HUDEP-2 (cell line): ENCODE measurements around the gene PLXDC1.

Experiments used
- DNase-seq, 76 experiments: peaks; one replicate each; lab custom pipeline; 2025; ENCODE audit not compliant: unreplicated experiment in 76 of 76; lab: John Stamatoyannopoulos, UW

PLXDC1 gene

DNA sequence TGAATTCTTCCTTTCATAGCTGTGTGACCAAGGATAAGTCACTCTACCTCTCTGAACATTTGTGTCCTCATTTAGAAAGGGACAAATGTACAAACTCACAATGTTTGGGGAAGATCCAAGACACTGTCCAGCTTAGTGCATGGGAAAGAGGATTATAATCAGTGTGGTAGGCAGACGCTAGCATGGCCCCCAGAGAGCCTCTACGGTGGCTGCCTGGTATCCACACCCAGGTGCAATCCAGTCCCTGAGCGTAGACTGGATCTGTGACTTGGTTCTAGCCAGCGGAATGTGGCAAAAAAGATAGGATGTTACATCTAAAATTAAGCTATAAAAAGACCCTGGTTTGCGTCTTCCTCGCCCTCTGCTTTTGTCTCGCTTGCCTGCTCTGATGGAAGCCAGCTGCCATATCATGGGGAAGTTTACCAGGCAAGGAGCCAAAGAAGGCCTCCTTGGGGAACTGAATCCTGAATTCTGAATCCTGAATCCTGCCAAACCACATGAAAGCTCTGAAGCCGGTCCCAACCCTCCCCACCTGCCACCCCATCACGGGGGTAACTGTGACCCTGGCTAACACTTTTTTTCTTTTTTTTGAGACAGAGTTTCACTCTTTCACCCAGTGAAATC, 51.7 kb downstream of the PLXDC1 start:
- DNase-seq, result no peak

GRCh38 chr17:39098588-39098987, 52.8 kb downstream of the PLXDC1 start:
- no peak for DNase-seq

- no peak for DNase-seq
These were observed 53.9 kb downstream of the PLXDC1 start for GRCh38 chr17:39097537-39097936.

DNA sequence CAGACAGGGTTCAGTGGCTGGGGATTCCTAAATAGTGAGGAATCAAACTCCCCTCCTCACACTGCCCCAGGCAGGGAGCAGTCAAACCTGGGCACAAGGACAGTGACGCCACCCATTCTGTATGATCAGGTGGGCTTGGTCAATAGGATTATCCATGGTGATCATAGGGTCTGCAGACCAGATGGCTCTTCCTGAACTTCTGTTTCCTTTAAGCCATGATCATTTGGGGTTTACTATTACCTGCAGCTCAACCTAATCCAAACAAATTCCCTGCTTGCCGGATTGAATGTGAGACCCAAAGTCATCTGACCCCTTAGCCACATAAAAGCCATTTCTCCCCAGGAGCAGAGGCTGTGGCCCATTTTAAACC, 54.3 kb downstream of the PLXDC1 start:
- DNase-seq, result no peak

DNA sequence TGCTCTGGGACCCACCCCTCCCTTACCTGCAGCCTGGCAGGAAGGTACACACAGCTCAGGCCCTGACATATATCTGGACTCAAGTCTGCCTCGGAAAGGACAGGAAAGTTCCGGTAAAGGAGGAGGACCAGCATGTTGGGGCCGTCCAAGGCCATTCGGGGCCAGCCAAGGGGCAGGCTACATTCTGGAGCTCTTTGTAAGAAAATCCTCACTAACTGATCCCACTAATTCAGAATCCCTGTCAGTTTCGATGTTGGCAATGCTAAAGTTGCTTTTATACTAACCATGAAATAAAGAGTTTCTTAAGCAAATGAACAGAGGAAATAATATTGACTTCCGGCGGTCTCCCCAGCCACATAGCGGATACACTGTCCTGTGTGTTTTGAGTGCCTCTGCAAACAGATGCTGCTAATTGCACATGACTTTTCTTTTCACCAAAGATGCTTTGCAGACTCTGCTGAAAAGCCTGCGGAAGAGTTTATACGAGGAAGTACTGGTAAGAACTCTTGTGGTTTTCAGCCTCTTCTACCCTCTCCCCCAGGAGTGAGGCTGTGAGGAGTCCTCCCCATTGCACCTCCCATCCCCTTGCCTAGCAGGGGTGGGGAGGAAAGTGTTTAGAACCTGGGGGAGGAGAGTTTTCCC, 54.8 kb downstream of the PLXDC1 start:
- no peak for DNase-seq

DNA sequence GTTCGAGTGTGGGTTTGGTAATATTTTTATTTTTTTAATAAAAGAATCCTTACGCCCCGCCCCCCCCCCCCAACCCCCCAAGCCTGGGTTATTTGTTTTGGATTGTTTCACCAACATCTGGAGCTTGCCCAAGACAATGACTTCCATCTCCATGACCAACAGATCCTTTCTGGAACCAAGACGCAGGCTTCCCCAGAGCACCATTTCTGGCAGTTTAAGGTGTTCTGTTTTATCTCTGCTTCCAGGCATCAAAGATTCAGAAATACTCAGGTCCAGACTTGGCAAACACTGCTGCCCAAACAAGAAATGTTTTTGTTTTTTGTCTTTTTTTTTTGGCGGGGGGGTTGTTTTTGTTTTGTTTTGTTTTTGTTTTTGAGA, 56.1 kb downstream of the PLXDC1 start:
- DNase-seq, result no peak

- DNase-seq, result no peak
These were observed 56.7 kb downstream of the PLXDC1 start for GRCh38 chr17:39094607-39095308.

- no peak for DNase-seq
These were observed 58.7 kb downstream of the PLXDC1 start for GRCh38 chr17:39092692-39093230.

DNA sequence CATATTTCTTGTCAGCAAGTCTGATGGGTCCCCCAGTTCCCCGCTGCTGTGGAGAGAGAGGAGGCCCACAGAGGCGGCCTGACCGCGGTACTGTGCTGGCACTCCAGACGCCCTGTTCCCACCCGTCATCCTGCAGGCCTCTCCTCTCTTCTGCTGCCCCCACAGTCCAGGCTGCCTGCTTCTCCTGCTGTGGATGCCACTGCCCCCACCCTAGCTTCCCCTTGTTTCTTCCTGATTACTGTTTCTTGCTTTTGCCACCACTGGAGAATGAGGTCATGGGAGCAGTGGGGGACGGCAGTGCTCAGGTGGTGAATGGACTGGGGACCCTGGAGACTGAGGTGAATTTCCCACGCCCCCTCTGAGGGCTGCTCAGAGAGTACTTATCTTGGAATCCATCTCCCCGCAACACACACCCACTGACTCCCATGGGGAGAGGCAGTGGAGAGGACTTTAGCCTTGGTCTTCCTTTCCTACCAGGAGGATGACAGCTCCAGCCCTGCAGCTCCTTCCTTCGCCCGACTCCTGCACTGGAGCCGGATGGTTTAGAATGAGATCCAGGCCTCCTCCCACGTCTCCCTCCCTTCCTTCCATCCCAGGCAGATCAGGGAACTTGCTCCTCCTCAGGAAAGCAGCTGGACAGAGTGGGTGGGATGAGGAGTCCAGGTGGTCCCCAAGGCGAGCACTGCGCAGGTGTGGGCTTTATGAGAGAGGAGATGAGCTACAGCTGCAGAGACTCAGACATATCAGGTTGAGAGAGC, 60.4 kb downstream of the PLXDC1 start:
- no peak for DNase-seq

- no peak for DNase-seq
These were observed 61.0 kb downstream of the PLXDC1 start for GRCh38 chr17:39090400-39090799.

- DNase-seq, result no peak
These were observed 66.9 kb downstream of the PLXDC1 start for GRCh38 chr17:39084558-39084957.

DNA sequence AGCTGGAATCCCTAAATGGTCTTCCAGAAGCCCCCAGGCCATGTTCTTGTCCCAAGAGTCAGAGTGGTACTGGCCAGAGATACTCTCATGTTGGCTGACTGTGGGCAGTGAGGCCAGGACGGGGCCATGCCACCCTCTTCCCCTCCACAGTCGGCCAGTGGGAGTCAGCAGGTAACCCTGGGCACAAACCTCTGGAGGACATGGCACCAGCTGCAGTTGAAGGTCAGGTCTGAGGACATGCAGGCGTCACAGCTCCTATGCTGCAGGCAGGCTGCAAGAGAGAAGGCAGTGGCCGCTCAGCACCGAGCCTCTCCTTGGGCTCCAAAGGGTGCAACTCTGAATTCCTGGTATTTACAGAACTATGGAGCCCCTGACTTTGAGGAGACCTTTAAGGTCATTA, 68.2 kb downstream of the PLXDC1 start:
- DNase-seq, result no peak

GRCh38 chr17:39082482-39082881, 69.0 kb downstream of the PLXDC1 start:
- DNase-seq, result no peak

DNA sequence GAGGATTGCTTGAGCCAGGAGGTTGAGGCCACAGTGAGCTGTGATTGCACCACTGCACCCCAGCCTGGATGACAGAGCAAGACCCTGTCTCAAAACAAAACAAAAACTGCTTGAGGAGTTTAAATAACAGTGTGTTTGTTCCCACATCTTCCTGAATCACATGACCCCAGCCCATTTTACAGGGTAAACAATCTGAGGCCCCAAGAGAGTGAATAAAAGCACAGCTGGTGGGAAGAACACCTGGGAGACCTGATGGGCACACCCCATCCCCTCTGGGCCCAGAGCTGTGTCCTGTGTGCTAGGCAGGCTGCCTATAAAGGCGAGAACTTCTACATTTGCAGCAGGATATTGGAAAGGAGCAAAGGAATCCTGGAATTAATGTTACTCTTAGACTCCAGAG, 69.6 kb downstream of the PLXDC1 start:
- DNase-seq, result no peak

- no peak for DNase-seq
These were observed 70.9 kb downstream of the PLXDC1 start for GRCh38 chr17:39080421-39081078.

DNA sequence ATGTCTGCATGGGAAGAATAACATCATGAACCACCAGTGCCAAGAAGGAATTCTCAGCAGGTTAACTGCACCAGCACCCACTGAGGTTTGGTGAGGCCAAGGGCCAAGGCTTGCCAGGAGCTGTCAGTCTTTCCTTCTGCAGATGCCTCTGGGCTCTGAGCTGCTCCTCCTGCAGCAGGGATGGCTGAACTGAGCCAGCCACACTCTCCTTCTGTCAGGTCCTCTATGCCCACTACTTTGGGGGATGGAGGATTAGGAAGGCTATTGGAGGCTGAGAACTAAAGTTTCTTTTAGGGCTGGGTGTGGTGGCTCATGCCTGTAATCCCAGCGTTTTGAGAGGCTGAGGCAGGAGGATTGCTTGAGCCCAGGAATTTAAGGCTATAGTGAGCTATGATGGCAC, 71.6 kb downstream of the PLXDC1 start:
- DNase-seq, result no peak

GRCh38 chr17:39077866-39078265, 73.6 kb downstream of the PLXDC1 start:
- no peak for DNase-seq

GRCh38 chr17:39077252-39077651, 74.2 kb downstream of the PLXDC1 start:
- DNase-seq, result no peak

DNA sequence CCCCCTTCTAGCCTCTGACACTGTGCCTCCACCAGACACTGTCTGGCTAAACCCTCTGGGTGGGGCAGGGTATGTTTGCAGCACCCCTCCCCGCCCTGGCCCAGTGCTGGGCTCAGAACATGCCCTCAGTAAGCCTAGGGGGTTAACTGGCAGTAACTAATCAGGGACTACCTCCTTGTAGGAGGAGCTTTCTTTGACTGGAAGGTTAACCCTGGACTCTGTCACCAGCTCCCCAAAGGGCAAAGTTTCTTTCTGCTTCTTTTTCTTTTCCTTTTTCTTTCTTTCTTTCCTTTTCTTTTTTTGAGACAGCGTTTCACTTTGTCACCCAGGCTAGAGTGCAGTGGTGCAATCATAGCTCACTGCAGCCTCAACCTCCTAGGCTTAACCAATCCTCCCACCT, 76.8 kb downstream of the PLXDC1 start:
- no peak for DNase-seq

DNA sequence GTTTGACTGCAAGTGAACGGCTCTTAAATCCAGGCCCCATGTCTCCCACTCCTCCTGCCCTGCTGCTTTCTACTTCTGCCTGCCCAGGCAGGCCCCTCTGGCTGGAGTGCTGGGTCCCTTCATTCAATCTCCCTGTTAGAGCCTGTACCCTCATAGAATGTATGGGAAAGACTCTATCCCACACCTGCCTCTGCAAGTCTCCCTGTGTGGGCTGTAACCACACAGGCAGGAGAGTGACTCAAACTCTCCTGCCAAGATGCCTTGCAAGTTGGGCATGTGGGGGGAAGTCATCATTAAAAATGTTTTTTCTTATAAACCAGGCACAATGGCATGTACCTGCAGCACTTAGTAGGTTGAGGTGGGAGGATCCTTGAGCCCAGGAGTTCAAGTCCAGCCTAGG, 77.5 kb downstream of the PLXDC1 start:
- no peak for DNase-seq

GRCh38 chr17:39073353-39073752, 78.1 kb downstream of the PLXDC1 start:
- DNase-seq, result no peak
